ENCODE data around the gene ANKRD23. TPM values are rescaled to one million over a fixed set of nuclear protein-coding genes. Genes with fewer than 3 reads are reported as not detected.
A peak's percentile ranks its signal among the peaks of the same experiment; 100 is the strongest.
"Not testable (repeated sequence)": the region's sequence is repeated elsewhere in the genome, so short reads cannot be mapped to it uniquely, and the experiment has no call there.

Gene ANKRD23
- total RNA-seq, 1 donor: 1.3 TPM

- DNase-seq (ENCODE audit: low read depth): peak; percentile 55
- TF ChIP-seq, protein P1, sequence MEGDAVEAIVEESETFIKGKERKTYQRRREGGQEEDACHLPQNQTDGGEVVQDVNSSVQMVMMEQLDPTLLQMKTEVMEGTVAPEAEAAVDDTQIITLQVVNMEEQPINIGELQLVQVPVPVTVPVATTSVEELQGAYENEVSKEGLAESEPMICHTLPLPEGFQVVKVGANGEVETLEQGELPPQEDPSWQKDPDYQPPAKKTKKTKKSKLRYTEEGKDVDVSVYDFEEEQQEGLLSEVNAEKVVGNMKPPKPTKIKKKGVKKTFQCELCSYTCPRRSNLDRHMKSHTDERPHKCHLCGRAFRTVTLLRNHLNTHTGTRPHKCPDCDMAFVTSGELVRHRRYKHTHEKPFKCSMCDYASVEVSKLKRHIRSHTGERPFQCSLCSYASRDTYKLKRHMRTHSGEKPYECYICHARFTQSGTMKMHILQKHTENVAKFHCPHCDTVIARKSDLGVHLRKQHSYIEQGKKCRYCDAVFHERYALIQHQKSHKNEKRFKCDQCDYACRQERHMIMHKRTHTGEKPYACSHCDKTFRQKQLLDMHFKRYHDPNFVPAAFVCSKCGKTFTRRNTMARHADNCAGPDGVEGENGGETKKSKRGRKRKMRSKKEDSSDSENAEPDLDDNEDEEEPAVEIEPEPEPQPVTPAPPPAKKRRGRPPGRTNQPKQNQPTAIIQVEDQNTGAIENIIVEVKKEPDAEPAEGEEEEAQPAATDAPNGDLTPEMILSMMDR (IDR thresholded peaks at IDR 0.05; ENCODE audit: insufficient read depth, low read depth, low read length): peak; percentile 78
- H3K4me3 ChIP-seq (ENCODE audit: low read depth, low read length): no peak overlapping the region
Observed at GRCh38 chr2:96801005-96801785, 42.6 kb downstream of the ANKRD23 start.

DNA sequence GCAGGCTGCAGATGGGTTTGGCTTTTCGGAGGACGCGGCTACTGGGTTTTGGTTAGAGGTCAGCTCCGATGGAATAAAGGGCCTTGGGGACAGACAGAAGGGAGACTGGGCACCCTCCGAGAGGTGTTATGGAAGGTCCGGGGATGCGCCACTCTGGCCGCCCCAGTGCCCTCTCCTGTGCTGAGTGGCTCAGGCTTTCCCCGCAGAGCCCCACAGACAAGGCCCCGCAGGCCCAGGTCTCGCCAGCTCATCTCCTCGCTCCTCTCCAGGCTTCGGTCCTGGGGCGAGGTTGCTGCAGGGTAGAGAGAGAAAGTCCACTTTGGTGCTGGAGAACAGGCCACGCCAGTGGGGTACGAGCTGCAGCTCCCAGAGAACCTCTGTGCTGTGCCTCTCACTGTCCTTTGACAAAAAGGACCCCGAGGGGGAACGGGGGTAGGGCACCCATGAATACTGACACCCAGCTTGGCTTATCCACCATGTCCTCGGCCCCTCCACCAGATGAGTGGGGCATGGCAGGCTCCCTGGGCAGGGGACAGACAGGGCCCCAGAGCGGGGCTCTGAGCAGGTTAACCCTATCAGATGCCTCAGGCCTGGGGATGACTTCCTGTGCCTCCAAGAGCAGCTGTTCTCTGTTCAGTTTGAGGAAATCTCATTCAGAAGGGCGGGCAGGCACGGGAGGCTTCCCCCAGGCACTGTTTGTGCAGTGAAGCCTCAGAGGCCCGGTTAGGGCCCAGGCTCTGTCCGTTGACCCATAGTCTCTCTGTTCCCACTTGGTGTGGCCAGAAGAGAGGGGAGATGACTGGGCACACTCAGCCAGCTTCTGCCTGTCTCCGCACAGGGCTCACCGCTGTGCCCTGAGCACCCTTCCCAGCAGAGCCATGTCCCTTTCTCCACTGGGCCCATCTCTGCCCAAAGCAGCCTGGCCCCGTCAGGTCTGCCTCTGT is 43.5 kb downstream of the ANKRD23 start:
- DNase-seq (ENCODE audit: low read depth): no peak
- H3K4me3 ChIP-seq (ENCODE audit: low read depth, low read length): no peak overlapping the region
- TF ChIP-seq, protein P1 (IDR thresholded peaks at IDR 0.05; ENCODE audit: insufficient read depth, low read depth, low read length): no peak

- DNase-seq (ENCODE audit: low read depth): no peak
- TF ChIP-seq, protein P1 (IDR thresholded peaks at IDR 0.05; ENCODE audit: insufficient read depth, low read depth, low read length): no peak
- H3K4me3 ChIP-seq (ENCODE audit: low read depth, low read length): no peak overlapping the region
Observed at GRCh38 chr2:96799623-96799935, 44.2 kb downstream of the ANKRD23 start.

DNA sequence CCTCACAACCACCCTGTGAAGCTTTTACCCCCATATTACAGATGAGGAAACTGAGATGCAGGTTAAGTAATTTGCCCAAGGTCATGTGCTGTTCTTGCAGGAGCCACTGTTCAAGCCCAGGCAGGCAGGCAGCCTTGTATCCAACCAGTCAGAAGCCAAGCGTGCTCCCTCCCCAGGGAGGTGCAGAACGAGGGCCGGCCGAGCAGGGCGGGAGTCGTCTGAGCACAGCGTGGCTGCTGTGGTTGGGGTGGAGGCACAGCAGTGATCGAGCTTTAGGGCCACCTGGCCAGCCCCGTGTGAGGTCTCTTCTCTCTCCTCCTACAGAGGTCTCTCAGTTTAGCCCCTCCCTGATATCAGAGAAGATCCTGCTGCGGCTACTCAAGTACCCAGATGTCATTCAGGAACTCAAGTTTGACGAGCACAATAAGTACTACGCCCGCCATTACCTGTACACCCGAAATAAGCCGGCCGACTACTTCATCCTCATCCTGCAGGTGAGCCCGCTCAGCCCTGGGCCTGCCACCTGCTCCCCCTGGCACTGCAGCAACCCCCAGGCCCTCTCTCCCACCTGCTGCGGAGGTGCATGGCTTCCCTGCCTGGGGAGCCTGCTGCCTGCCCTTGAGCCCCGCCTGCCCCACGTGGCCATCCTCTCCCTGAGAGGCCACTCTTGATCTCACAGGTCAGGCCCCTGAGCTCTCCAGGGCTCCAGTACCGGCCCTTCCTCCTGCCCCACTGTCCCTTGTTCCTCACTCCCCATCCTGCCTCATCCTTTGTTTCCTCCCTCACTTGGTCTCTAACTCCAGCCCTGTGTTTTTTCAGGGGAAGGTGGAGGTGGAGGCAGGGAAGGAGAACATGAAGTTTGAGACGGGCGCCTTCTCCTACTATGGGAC is 44.8 kb downstream of the ANKRD23 start:
- TF ChIP-seq, protein P1 (IDR thresholded peaks at IDR 0.05; ENCODE audit: insufficient read depth, low read depth, low read length): no peak
- DNase-seq (ENCODE audit: low read depth): no peak
- H3K4me3 ChIP-seq (ENCODE audit: low read depth, low read length): no peak overlapping the region

DNA sequence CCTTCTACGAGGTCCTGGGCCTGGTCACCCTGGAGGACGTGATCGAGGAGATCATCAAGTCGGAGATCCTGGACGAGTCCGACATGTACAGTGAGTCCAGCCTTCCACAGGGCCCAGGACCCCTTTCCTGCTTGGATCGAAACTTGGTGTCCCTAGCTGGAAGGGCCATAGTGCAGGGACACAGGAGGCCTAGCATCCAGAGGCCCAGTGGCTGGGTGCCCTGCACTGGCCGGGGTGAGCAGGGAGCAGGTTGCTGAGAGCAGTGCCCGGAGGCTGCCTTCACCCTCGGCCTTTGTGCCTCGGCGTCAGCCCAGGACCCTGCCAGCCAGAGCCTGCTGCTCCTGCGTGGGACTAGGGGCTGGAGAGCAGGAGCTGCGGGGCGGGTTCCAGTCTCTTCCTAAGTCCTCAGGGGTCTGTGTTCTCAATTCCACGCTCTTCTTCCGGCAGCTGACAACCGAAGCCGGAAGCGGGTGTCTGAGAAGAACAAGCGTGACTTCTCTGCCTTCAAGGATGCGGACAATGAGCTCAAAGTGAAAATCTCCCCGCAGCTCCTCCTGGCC is 46.7 kb downstream of the ANKRD23 start:
- TF ChIP-seq, protein P1 (IDR thresholded peaks at IDR 0.05; ENCODE audit: insufficient read depth, low read depth, low read length): no peak
- no peak for DNase-seq (ENCODE audit: low read depth)
- no peak overlapping the region for H3K4me3 ChIP-seq (ENCODE audit: low read depth, low read length)

DNA sequence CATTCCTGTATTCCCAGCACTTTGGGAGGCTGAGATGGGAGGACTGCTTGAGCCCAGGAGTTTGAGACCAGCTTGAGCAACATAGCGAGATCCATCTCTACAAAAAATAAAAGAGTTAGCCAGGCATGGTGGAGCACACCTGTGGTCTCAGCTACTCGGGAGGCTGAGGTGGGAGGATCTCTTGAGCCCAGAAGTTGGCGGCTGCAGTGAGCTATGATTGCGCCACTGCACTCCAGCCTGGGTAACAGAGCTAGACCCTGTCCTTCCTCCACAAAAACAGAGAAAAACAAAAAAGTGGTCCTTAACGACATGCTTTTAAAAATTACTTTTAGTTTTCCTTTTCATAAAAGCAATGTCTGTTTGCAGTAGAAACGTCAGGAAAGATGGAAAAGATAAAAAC is 47.3 kb downstream of the ANKRD23 start:
- H3K4me3 ChIP-seq (ENCODE audit: low read depth, low read length); DNase-seq (ENCODE audit: low read depth): not testable (repeated sequence)

Data from fibroblast of villous mesenchyme (primary cell).